Transverse colon (tissue), 4 donors: ENCODE measurements around the gene MICAL2.

ENCODE experiments used
- CTCF ChIP-seq, 5 experiments: fragments of 200-600 bp in 3 of 5; fragments of 450-650 bp in 2 of 5; sonication (generic) in 3 of 5; IDR thresholded peaks; 1 replicate in 2 of 5; 2 replicates in 3 of 5; pipeline ENCODE4 v1.5.1; 2016 to 2017; ENCODE audit warnings: antibody characterized with exemption in 5 of 5, inconsistent platforms in 3 of 5, mild to moderate bottlenecking in 2 of 5, moderate library complexity in 1 of 5
- EP300 ChIP-seq: sonication (generic); formaldehyde crosslinking; IDR thresholded peaks from one replicate; pipeline ENCODE4 v1.6.1; 2017; ENCODE audit warnings: antibody characterized with exemption, low read depth
- POLR2A ChIP-seq: fragments of 450-650 bp; IDR thresholded peaks from one replicate; pipeline ENCODE4 v1.6.1; 2016; ENCODE audit warnings: antibody characterized with exemption, mild to moderate bottlenecking, moderate library complexity
- POLR2AphosphoS5 ChIP-seq, 3 donors: sonication (generic); formaldehyde crosslinking; IDR thresholded peaks; one replicate each; pipeline ENCODE4 v1.6.1; 2016; ENCODE audit warnings: antibody characterized with exemption in 3 of 3

GRCh38 chr11:12171921-12172320 is 61.5 kb downstream of the MICAL2 start:
- no peak for TF ChIP-seq EP300
- TF ChIP-seq CTCF (IDR thresholded peaks at IDR 0.05), result no peak
- no peak for TF ChIP-seq POLR2A
- TF ChIP-seq POLR2AphosphoS5 (IDR thresholded peaks at IDR 0.05), result no peak
